ENCODE data around the gene C16orf89. TPM values are rescaled to one million over a fixed set of nuclear protein-coding genes. Genes with fewer than 3 reads are reported as not detected.
A peak's percentile ranks its signal among the peaks of the same experiment; 100 is the strongest.

Gene C16orf89
- polyA plus RNA-seq, 3 donors: not detected

DNA sequence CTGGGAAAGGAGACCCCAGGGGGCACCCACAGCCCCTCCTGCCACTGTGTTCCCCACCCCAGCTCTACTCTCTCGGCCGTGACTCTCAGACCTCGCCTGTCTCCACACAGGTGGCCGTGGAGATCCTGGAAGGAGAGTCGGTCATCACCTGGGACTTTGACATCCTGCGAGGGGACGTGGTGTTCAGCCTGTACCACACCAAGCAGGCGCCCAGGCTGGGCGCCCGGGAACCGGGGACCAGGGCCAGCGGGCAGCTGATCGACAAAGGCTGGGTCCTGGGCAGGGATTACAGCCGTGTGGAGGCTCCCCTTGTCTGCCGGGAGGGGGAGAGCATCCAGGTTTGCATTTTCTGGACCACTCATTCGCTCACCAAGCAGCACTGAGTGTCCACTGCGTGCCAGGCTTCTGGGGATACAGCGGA is 57.4 kb downstream of the C16orf89 start:
- Histone ChIP-seq H3K27me3 (ENCODE audit: control insufficient read depth in 2 of 2, insufficient read depth in 2 of 2, low read length in 2 of 2) (no peaks in the 10 kb centered on the region), H3K9ac (ENCODE audit: insufficient read depth, low read length, poor library complexity, severe bottlenecking) (no peak overlapping the region), H3K36me3 (replicated peaks in 1 of 2; ENCODE audit: control insufficient read depth in 1 of 2, insufficient read depth in 2 of 2, low read length in 2 of 2) (no peaks in the 10 kb centered on the region), H2AFZ (ENCODE audit: insufficient read depth, low read depth, low read length, poor library complexity, severe bottlenecking) (no peak overlapping the region), H3K4me1 (ENCODE audit: control insufficient read depth in 1 of 2, insufficient read depth in 2 of 2, low read length in 2 of 2) (no peaks in the 10 kb centered on the region), H3K9me3 (replicated peaks in 1 of 2; ENCODE audit: control insufficient read depth in 1 of 2, insufficient read depth in 1 of 2, low read length in 2 of 2) (no peaks in the 10 kb centered on the region), H3K4me2 (replicated peaks; ENCODE audit: extremely low read depth, low read length, poor library complexity, severe bottlenecking) (no peak overlapping the region), H3K79me2 (ENCODE audit: insufficient read depth, low read length) (no peaks in the 10 kb centered on the region), H3K4me3 (replicated peaks in 1 of 3; ENCODE audit: low read depth in 2 of 3, low read length in 3 of 3) (no peak overlapping the region), H4K20me1 (ENCODE audit: insufficient read depth, low read length) (no peaks in the 10 kb centered on the region), H3K27ac (ENCODE audit: low read depth in 1 of 2, low read length in 2 of 2) (no peak overlapping the region)
- H3K4me1 Mint-ChIP-seq: no peaks in the 10 kb centered on the region
- TF ChIP-seq, protein P1, sequence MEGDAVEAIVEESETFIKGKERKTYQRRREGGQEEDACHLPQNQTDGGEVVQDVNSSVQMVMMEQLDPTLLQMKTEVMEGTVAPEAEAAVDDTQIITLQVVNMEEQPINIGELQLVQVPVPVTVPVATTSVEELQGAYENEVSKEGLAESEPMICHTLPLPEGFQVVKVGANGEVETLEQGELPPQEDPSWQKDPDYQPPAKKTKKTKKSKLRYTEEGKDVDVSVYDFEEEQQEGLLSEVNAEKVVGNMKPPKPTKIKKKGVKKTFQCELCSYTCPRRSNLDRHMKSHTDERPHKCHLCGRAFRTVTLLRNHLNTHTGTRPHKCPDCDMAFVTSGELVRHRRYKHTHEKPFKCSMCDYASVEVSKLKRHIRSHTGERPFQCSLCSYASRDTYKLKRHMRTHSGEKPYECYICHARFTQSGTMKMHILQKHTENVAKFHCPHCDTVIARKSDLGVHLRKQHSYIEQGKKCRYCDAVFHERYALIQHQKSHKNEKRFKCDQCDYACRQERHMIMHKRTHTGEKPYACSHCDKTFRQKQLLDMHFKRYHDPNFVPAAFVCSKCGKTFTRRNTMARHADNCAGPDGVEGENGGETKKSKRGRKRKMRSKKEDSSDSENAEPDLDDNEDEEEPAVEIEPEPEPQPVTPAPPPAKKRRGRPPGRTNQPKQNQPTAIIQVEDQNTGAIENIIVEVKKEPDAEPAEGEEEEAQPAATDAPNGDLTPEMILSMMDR (IDR thresholded peaks at IDR 0.05): no peak
- peaks cover 2 to 18% (median 6%) of the 10 kb centered on the region in 3 donors for H3K27me3 Mint-ChIP-seq (ENCODE audit: low read depth in 3 of 3)
- 89% methylated on average over 16 of the region's 18 CpGs for WGBS (ENCODE audit: insufficient coverage)
- no peak overlapping the region for H3K27ac Mint-ChIP-seq
- intact Hi-C loops (cut with micrococcal nuclease): no loop called here
- H3K36me3 Mint-ChIP-seq: no peaks in the 10 kb centered on the region
- peak overlapping the region in 1 of 2 donors; percentile 42 for H3K4me3 Mint-ChIP-seq
- no peak for DNase-seq
- no peaks in the 10 kb centered on the region for H3K9me3 Mint-ChIP-seq

DNA sequence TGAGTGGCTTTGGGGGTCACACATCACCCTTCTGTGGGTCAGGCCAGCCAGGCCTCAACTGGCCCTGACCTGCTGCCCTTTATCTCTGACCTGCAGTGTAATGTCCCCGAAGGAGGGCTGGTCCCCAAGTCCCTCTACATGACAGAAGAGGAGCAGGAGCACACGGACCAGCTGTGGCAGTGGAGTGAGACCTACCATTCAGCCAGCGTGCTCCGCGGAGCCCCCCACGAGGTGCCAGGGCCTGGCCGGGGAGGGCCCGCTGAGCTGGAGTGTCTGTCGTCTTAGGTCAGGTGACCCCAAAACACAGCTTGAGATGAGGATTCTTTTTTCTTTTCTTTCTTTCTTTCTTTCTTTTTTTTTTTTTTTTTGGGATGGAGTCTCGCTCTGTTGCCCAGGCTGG is 58.5 kb downstream of the C16orf89 start:
- Histone ChIP-seq H3K36me3 (replicated peaks in 1 of 2; ENCODE audit: control insufficient read depth in 1 of 2, insufficient read depth in 2 of 2, low read length in 2 of 2) (no peaks in the 10 kb centered on the region), H4K20me1 (ENCODE audit: insufficient read depth, low read length) (no peaks in the 10 kb centered on the region), H2AFZ (ENCODE audit: insufficient read depth, low read depth, low read length, poor library complexity, severe bottlenecking) (no peak overlapping the region), H3K4me1 (ENCODE audit: control insufficient read depth in 1 of 2, insufficient read depth in 2 of 2, low read length in 2 of 2) (no peaks in the 10 kb centered on the region), H3K9me3 (replicated peaks in 1 of 2; ENCODE audit: control insufficient read depth in 1 of 2, insufficient read depth in 1 of 2, low read length in 2 of 2) (no peaks in the 10 kb centered on the region), H3K9ac (ENCODE audit: insufficient read depth, low read length, poor library complexity, severe bottlenecking) (no peak overlapping the region), H3K79me2 (ENCODE audit: insufficient read depth, low read length) (no peaks in the 10 kb centered on the region), H3K27me3 (ENCODE audit: control insufficient read depth in 2 of 2, insufficient read depth in 2 of 2, low read length in 2 of 2) (no peaks in the 10 kb centered on the region), H3K4me2 (replicated peaks; ENCODE audit: extremely low read depth, low read length, poor library complexity, severe bottlenecking) (no peak overlapping the region), H3K4me3 (replicated peaks in 1 of 3; ENCODE audit: low read depth in 2 of 3, low read length in 3 of 3) (no peak overlapping the region), H3K27ac (ENCODE audit: low read depth in 1 of 2, low read length in 2 of 2) (no peak overlapping the region)
- WGBS (ENCODE audit: insufficient coverage): 91% methylated on average over 3 of the region's 10 CpGs
- intact Hi-C loops (cut with micrococcal nuclease): no loop called here
- no peaks in the 10 kb centered on the region for H3K9me3 Mint-ChIP-seq
- no peak for DNase-seq
- H3K4me3 Mint-ChIP-seq: no peak overlapping the region
- TF ChIP-seq, protein P1 (IDR thresholded peaks at IDR 0.05): no peak
- H3K27me3 Mint-ChIP-seq (ENCODE audit: low read depth in 3 of 3): peaks cover 2 to 18% (median 6%) of the 10 kb centered on the region in 3 donors
- no peaks in the 10 kb centered on the region for H3K4me1 Mint-ChIP-seq
- H3K36me3 Mint-ChIP-seq: no peaks in the 10 kb centered on the region
- no peak overlapping the region for H3K27ac Mint-ChIP-seq

All from CD14-positive monocyte (primary cell).